ENCODE measurements around the gene LYG1.

GRCh38 chr2:99278793-99279291 is 22.2 kb downstream of the LYG1 start:
- TF ChIP-seq CTCF (IDR thresholded peaks at IDR 0.05) (no peak), POLR2A (IDR thresholded peaks at IDR 0.05) (no peak)

All from esophagus squamous epithelium (tissue), 4 donors.